ENCODE results near the gene FHDC1. TPM values are rescaled to one million over a fixed set of nuclear protein-coding genes. Genes with fewer than 3 reads are reported as not detected.
A peak's percentile ranks its signal among the peaks of the same experiment; 100 is the strongest.

Gene FHDC1
- total RNA-seq, 4 donors from 2014 or later = 6.6 to 32.8 (median 25.4) TPM

- TF ChIP-seq POLR2A (IDR thresholded peaks at IDR 0.05) (peak in 1 of 2 donors; percentile 31), CTCF (IDR thresholded peaks at IDR 0.05) (no peak)
- Histone ChIP-seq H3K9me3 (no peaks in the 10 kb centered on the region), H3K36me3 (peaks cover 0 to 8% (median 0%) of the 10 kb centered on the region in 3 donors), H3K4me1 (peaks cover 0 to 54% (median 7%) of the 10 kb centered on the region in 4 donors), H3K27me3 (no peaks in the 10 kb centered on the region), H3K27ac (peak overlapping the region in 2 of 4 donors; percentile 44 to 65), H3K4me3 (no peak overlapping the region)
- no peak for DNase-seq
These were observed 10.3 kb downstream of the FHDC1 start for GRCh38 chr4:152946446-152946845.

GRCh38 chr4:152947311-152947710 is 11.2 kb downstream of the FHDC1 start:
- no peak for TF ChIP-seq POLR2A (IDR thresholded peaks at IDR 0.05)
- TF ChIP-seq CTCF (IDR thresholded peaks at IDR 0.05) = no peak
- Histone ChIP-seq H3K36me3 (peaks cover 0 to 8% (median 0%) of the 10 kb centered on the region in 3 donors), H3K27ac (peak overlapping the region in 1 of 4 donors; percentile 44), H3K4me3 (no peak overlapping the region), H3K9me3 (no peaks in the 10 kb centered on the region), H3K27me3 (no peaks in the 10 kb centered on the region), H3K4me1 (peaks cover 0 to 54% (median 7%) of the 10 kb centered on the region in 4 donors)
- DNase-seq = no peak

- no peaks in the 10 kb centered on the region for H3K9me3 ChIP-seq
- no peaks in the 10 kb centered on the region for H3K27me3 ChIP-seq
- H3K4me1 ChIP-seq = peaks cover 0 to 39% (median 6%) of the 10 kb centered on the region in 4 donors
- TF ChIP-seq POLR2A (IDR thresholded peaks at IDR 0.05) (no peak), CTCF (IDR thresholded peaks at IDR 0.05) (no peak)
- no peak overlapping the region for H3K4me3 ChIP-seq
- no peak for DNase-seq
- no peak overlapping the region for H3K27ac ChIP-seq
- H3K36me3 ChIP-seq = peaks cover 0 to 10% (median 0%) of the 10 kb centered on the region in 3 donors
These were observed 13.8 kb downstream of the FHDC1 start for GRCh38 chr4:152949930-152950329.

GRCh38 chr4:152950402-152951274 is 14.5 kb downstream of the FHDC1 start:
- Histone ChIP-seq H3K36me3 (peaks cover 0 to 10% (median 0%) of the 10 kb centered on the region in 3 donors), H3K9me3 (no peaks in the 10 kb centered on the region), H3K27ac (peak overlapping the region in 1 of 4 donors; percentile 25), H3K4me3 (no peak overlapping the region), H3K27me3 (no peaks in the 10 kb centered on the region), H3K4me1 (peaks cover 0 to 34% (median 2%) of the 10 kb centered on the region in 4 donors)
- TF ChIP-seq CTCF (IDR thresholded peaks at IDR 0.05) (no peak), POLR2A (IDR thresholded peaks at IDR 0.05) (no peak)
- DNase-seq = no peak

- Histone ChIP-seq H3K4me1 (peaks cover 0 to 34% (median 1%) of the 10 kb centered on the region in 4 donors), H3K9me3 (no peaks in the 10 kb centered on the region), H3K27me3 (no peaks in the 10 kb centered on the region), H3K27ac (peak overlapping the region in 1 of 4 donors; percentile 1), H3K4me3 (no peak overlapping the region), H3K36me3 (peaks cover 0 to 10% (median 0%) of the 10 kb centered on the region in 3 donors)
- no peak for DNase-seq
- no peak for TF ChIP-seq POLR2A (IDR thresholded peaks at IDR 0.05)
- TF ChIP-seq CTCF (IDR thresholded peaks at IDR 0.05) = no peak
These were observed 15.2 kb downstream of the FHDC1 start for GRCh38 chr4:152951348-152951747.

All from Peyer's patch (tissue), 4 donors.